HG02623 (cell line): ENCODE measurements around the gene MUC5AC.
"Not testable (repeated sequence)": the region's sequence is repeated elsewhere in the genome, so short reads cannot be mapped to it uniquely, and the experiment has no call there.

Experiments used
- ATAC-seq: cut with Tn5 transposase; IDR thresholded peaks from one replicate; pipeline ENCODE4 v1.9.1; 2021; ENCODE audit warnings: moderate library complexity; ENCODE audit not compliant: unreplicated experiment

Gene MUC5AC

GRCh38 chr11:1157645-1158591, at the start of gene MUC5AC:
Gene MUC5AC (plus strand): TSS chr11:1157953. CDS start chr11:1158000, 47 bp downstream.
- ATAC-seq = no peak

GRCh38 chr11:1108246-1108900, 49.4 kb upstream of the MUC5AC start:
- ATAC-seq = no peak

- ATAC-seq = no peak
These were observed 48.4 kb upstream of the MUC5AC start for GRCh38 chr11:1109101-1109917.

- ATAC-seq = no peak
These were observed 47.6 kb upstream of the MUC5AC start for GRCh38 chr11:1109918-1110705.

GRCh38 chr11:1111545-1112212, 46.1 kb upstream of the MUC5AC start:
- no peak for ATAC-seq

GRCh38 chr11:1112351-1113191, 45.2 kb upstream of the MUC5AC start:
- ATAC-seq = no peak

GRCh38 chr11:1113405-1114201, 44.1 kb upstream of the MUC5AC start:
- no peak for ATAC-seq

- not testable (repeated sequence) for ATAC-seq
These were observed 42.5 kb upstream of the MUC5AC start for GRCh38 chr11:1115292-1115691.

GRCh38 chr11:1116104-1116503, 41.6 kb upstream of the MUC5AC start:
- ATAC-seq = no peak

- ATAC-seq = no peak
These were observed 40.9 kb upstream of the MUC5AC start for GRCh38 chr11:1116666-1117390.

GRCh38 chr11:1117992-1118391, 39.8 kb upstream of the MUC5AC start:
- no peak for ATAC-seq

- no peak for ATAC-seq
These were observed 38.8 kb upstream of the MUC5AC start for GRCh38 chr11:1118755-1119603.

- ATAC-seq = no peak
These were observed 38.1 kb upstream of the MUC5AC start for GRCh38 chr11:1119604-1120146.

- no peak for ATAC-seq
These were observed 37.0 kb upstream of the MUC5AC start for GRCh38 chr11:1120532-1121330.

- ATAC-seq = no peak
These were observed 36.4 kb upstream of the MUC5AC start for GRCh38 chr11:1121331-1121812.
